ENCODE results near the gene PDIK1L.
A peak's percentile ranks its signal among the peaks of the same experiment; 100 is the strongest.

The PDIK1L gene

GRCh38 chr1:26153966-26154532 lies 42.4 kb downstream of the PDIK1L start:
- DNase-seq = no peak

GRCh38 chr1:26154750-26155149 lies 43.1 kb downstream of the PDIK1L start:
- DNase-seq = no peak

- no peak for DNase-seq
Observed at GRCh38 chr1:26155370-26156284, 44.0 kb downstream of the PDIK1L start.

- DNase-seq = peak in 11 of 58 donors; percentile 7 to 47 (median 19)
Observed at GRCh38 chr1:26156285-26157038, 44.8 kb downstream of the PDIK1L start.

GRCh38 chr1:26158271-26158907 lies 46.8 kb downstream of the PDIK1L start:
- DNase-seq = no peak

- DNase-seq = no peak
Observed at GRCh38 chr1:26158908-26159742, 47.5 kb downstream of the PDIK1L start, which contains the start of gene FAM110D. Gene FAM110D (plus strand): TSS chr1:26159079. CDS start chr1:26161292, 2,213 bp downstream.

GRCh38 chr1:26159743-26160039 lies 48.1 kb downstream of the PDIK1L start:
- no peak for DNase-seq

- no peak for DNase-seq
Observed at GRCh38 chr1:26160527-26161414, 49.1 kb downstream of the PDIK1L start.

GRCh38 chr1:26161415-26162219 lies 50.0 kb downstream of the PDIK1L start:
- DNase-seq = peak in 47 of 58 donors; percentile 12 to 76 (median 52)

GRCh38 chr1:26162220-26162709 lies 50.6 kb downstream of the PDIK1L start:
- no peak for DNase-seq

- no peak for DNase-seq
Observed at GRCh38 chr1:26163684-26164035, 52.0 kb downstream of the PDIK1L start.

- peak in 24 of 58 donors; percentile 10 to 63 (median 34) for DNase-seq
Observed at GRCh38 chr1:26164036-26164860, 52.6 kb downstream of the PDIK1L start.

- DNase-seq = no peak
Observed at GRCh38 chr1:26164861-26165842, 53.5 kb downstream of the PDIK1L start.

- no peak for DNase-seq
Observed at GRCh38 chr1:26166719-26167281, 55.2 kb downstream of the PDIK1L start.

- peak in 3 of 58 donors; percentile 5 to 43 (median 30) for DNase-seq
Observed at GRCh38 chr1:26168410-26169197, 57.0 kb downstream of the PDIK1L start, which contains the start of gene C1orf232. Gene C1orf232 (minus strand): TSS chr1:26168963. CDS start chr1:26168499, 464 bp downstream.
